HG03095 (cell line): ENCODE results near the gene ABI3.
"Not testable (repeated sequence)": the region's sequence is repeated elsewhere in the genome, so short reads cannot be mapped to it uniquely, and the experiment has no call there.

ENCODE experiments used
- ATAC-seq: cut with Tn5 transposase; IDR thresholded peaks from one replicate; pipeline ENCODE4 v1.9.1; 2021; ENCODE audit warnings: moderate library complexity; ENCODE audit not compliant: unreplicated experiment

Gene ABI3

GRCh38 chr17:49210158-49211029 is at the start of gene ABI3, which contains the start of gene GNGT2:
Gene ABI3 (plus strand): TSS chr17:49210707. CDS start chr17:49210725, 18 bp downstream.
Gene GNGT2 (minus strand): TSS chr17:49210574. CDS start chr17:49207422, 3,152 bp downstream.
- peak; percentile 80 for ATAC-seq

GRCh38 chr17:49162866-49163265 is 47.6 kb upstream of the ABI3 start:
- no peak for ATAC-seq

- no peak for ATAC-seq
Observed at GRCh38 chr17:49165143-49165542, 45.4 kb upstream of the ABI3 start.

GRCh38 chr17:49168706-49169105 is 41.8 kb upstream of the ABI3 start:
- ATAC-seq, result no peak

GRCh38 chr17:49170216-49170615 is 40.3 kb upstream of the ABI3 start:
- ATAC-seq, result no peak

GRCh38 chr17:49170711-49171110 is 39.8 kb upstream of the ABI3 start:
- not testable (repeated sequence) for ATAC-seq

- ATAC-seq, result not testable (repeated sequence)
Observed at GRCh38 chr17:49175978-49176377, 34.5 kb upstream of the ABI3 start.

- ATAC-seq, result no peak
Observed at GRCh38 chr17:49180303-49180702, 30.2 kb upstream of the ABI3 start.

GRCh38 chr17:49180998-49181635 is 29.4 kb upstream of the ABI3 start:
- no peak for ATAC-seq

GRCh38 chr17:49183341-49183740 is 27.2 kb upstream of the ABI3 start:
- no peak for ATAC-seq

GRCh38 chr17:49183801-49184200 is 26.7 kb upstream of the ABI3 start:
- ATAC-seq, result no peak

GRCh38 chr17:49184522-49184921 is 26.0 kb upstream of the ABI3 start:
- ATAC-seq, result not testable (repeated sequence)

GRCh38 chr17:49185381-49185780 is 25.1 kb upstream of the ABI3 start:
- ATAC-seq, result not testable (repeated sequence)

GRCh38 chr17:49187301-49187700 is 23.2 kb upstream of the ABI3 start:
- ATAC-seq, result no peak

- no peak for ATAC-seq
Observed at GRCh38 chr17:49190932-49191331, 19.6 kb upstream of the ABI3 start.

- ATAC-seq, result peak; percentile 6
Observed at GRCh38 chr17:49191409-49191916, 19.0 kb upstream of the ABI3 start.

- peak; percentile 28 for ATAC-seq
Observed at GRCh38 chr17:49191917-49192741, 18.4 kb upstream of the ABI3 start.

- ATAC-seq, result no peak
Observed at GRCh38 chr17:49193513-49194296, 16.8 kb upstream of the ABI3 start.

GRCh38 chr17:49194297-49194607 is 16.3 kb upstream of the ABI3 start:
- no peak for ATAC-seq

GRCh38 chr17:49195751-49196150 is 14.8 kb upstream of the ABI3 start:
- ATAC-seq, result no peak
